SK-N-SH treated with all-trans-retinoic acid at 6 μM for 48 hours (cell line): ENCODE results near the gene SLC7A9.

Source experiments
- BACH2 ChIP-seq: fragments of 250-450 bp; sonication (Bioruptor Pico); IDR thresholded peaks from 2 replicates; pipeline ENCODE4 v1.9.0; 2021; ENCODE audit warnings: mild to moderate bottlenecking, borderline replicate concordance
- CREB5 ChIP-seq: fragments of 250-450 bp; sonication (Bioruptor Pico); IDR thresholded peaks from 2 replicates; pipeline ENCODE4 v1.5.1; 2020; ENCODE audit warnings: low read depth, mild to moderate bottlenecking, moderate library complexity
- ESRRG ChIP-seq: fragments of 250-450 bp; sonication (Bioruptor Pico); IDR thresholded peaks from 2 replicates; pipeline ENCODE4 v1.6.1; 2021; ENCODE audit warnings: mild to moderate bottlenecking
- OSR1 ChIP-seq: fragments of 250-450 bp; sonication (Bioruptor Pico); IDR thresholded peaks from 2 replicates; pipeline ENCODE4 v1.8.0; 2022; ENCODE audit warnings: moderate library complexity, mild to moderate bottlenecking, inconsistent platforms
- PATZ1 ChIP-seq: fragments of 250-450 bp; sonication (Bioruptor Pico); IDR thresholded peaks from 2 replicates; pipeline ENCODE4 v1.8.0; 2020; ENCODE audit warnings: mild to moderate bottlenecking, moderate library complexity, borderline replicate concordance
- POU6F1 ChIP-seq: fragments of 250-450 bp; sonication (Bioruptor Pico); IDR thresholded peaks from 2 replicates; pipeline ENCODE4 v1.8.0; 2021; ENCODE audit warnings: low read depth, mild to moderate bottlenecking, moderate library complexity, borderline replicate concordance
- PPARA ChIP-seq: fragments of 250-450 bp; sonication (Bioruptor Pico); IDR thresholded peaks from 2 replicates; pipeline ENCODE4 v1.5.0; 2020; ENCODE audit warnings: mild to moderate bottlenecking, borderline replicate concordance
- RARB ChIP-seq: fragments of 250-450 bp; sonication (Bioruptor Pico); IDR thresholded peaks from 2 replicates; pipeline ENCODE4 v1.8.0; 2021; ENCODE audit warnings: mild to moderate bottlenecking, moderate library complexity
- SNAI2 ChIP-seq: fragments of 250-450 bp; sonication (Bioruptor Pico); IDR thresholded peaks from 2 replicates; pipeline ENCODE4 v1.5.0; 2020; ENCODE audit warnings: mild to moderate bottlenecking, moderate library complexity
- TCF4 ChIP-seq: fragments of 250-450 bp; sonication (Bioruptor Pico); IDR thresholded peaks from 2 replicates; pipeline ENCODE4 v1.8.0; 2021; ENCODE audit warnings: mild to moderate bottlenecking, moderate library complexity, borderline replicate concordance
- TOX ChIP-seq: fragments of 250-450 bp; sonication (Bioruptor Pico); IDR thresholded peaks from 2 replicates; pipeline ENCODE4 v1.8.0; 2021; ENCODE audit warnings: mild to moderate bottlenecking, moderate library complexity, borderline replicate concordance
- ZFP3 ChIP-seq: fragments of 250-450 bp; sonication (Bioruptor Pico); IDR thresholded peaks from 2 replicates; pipeline ENCODE4 v1.5.0; 2020; ENCODE audit warnings: mild to moderate bottlenecking, moderate library complexity

- TF ChIP-seq BACH2 (CRISPR knock-in tag) (no peak), PPARA (CRISPR knock-in tag) (no peak), OSR1 (no peak), PATZ1 (CRISPR knock-in tag) (no peak), SNAI2 (CRISPR knock-in tag) (no peak), TOX (CRISPR knock-in tag) (no peak), RARB (CRISPR knock-in tag) (no peak), POU6F1 (CRISPR knock-in tag) (no peak), ESRRG (no peak), CREB5 (CRISPR knock-in tag) (no peak), ZFP3 (CRISPR knock-in tag) (no peak), TCF4 (CRISPR knock-in tag) (no peak)
These were observed 5.1 kb downstream of the SLC7A9 start for GRCh38 chr19:32864318-32865007.
